SW 1271 (cell line): Measurements from ENCODE around the gene SLC5A10.

Experiments used
- DNase-seq, 2 experiments: peaks; one replicate each; lab custom pipeline; 2025; lab: John Stamatoyannopoulos, UW

SLC5A10 gene

GRCh38 chr17:18984273-18985114 is 32.5 kb downstream of the SLC5A10 start:
- no peak for DNase-seq

GRCh38 chr17:18985475-18985874 is 33.5 kb downstream of the SLC5A10 start:
- DNase-seq, result no peak

- no peak for DNase-seq
Measured at GRCh38 chr17:18986541-18987229, 34.7 kb downstream of the SLC5A10 start.

- DNase-seq, result no peak
Measured at GRCh38 chr17:18987230-18987610, 35.3 kb downstream of the SLC5A10 start.

GRCh38 chr17:18987862-18988545 is 36.0 kb downstream of the SLC5A10 start:
- no peak for DNase-seq

GRCh38 chr17:18988546-18989173 is 36.7 kb downstream of the SLC5A10 start:
- DNase-seq, result no peak

- no peak for DNase-seq
Measured at GRCh38 chr17:18990331-18990730, 38.4 kb downstream of the SLC5A10 start.

- no peak for DNase-seq
Measured at GRCh38 chr17:18991531-18992315, 39.8 kb downstream of the SLC5A10 start.

GRCh38 chr17:18992454-18993130 is 40.6 kb downstream of the SLC5A10 start:
- no peak for DNase-seq

- no peak for DNase-seq
Measured at GRCh38 chr17:18993905-18994526, 42.1 kb downstream of the SLC5A10 start.

GRCh38 chr17:18994631-18995030 is 42.7 kb downstream of the SLC5A10 start:
- DNase-seq, result no peak

- DNase-seq, result no peak
Measured at GRCh38 chr17:18995220-18995619, 43.3 kb downstream of the SLC5A10 start.

- DNase-seq, result no peak
Measured at GRCh38 chr17:18996458-18996857, 44.5 kb downstream of the SLC5A10 start.

GRCh38 chr17:18997650-18998196 is 45.8 kb downstream of the SLC5A10 start:
- no peak for DNase-seq

- DNase-seq, result no peak
Measured at GRCh38 chr17:18999394-18999793, 47.4 kb downstream of the SLC5A10 start.

- DNase-seq, result no peak
Measured at GRCh38 chr17:18999911-19000310, 47.9 kb downstream of the SLC5A10 start.

- DNase-seq, result no peak
Measured at GRCh38 chr17:19000531-19001325, 48.8 kb downstream of the SLC5A10 start.

GRCh38 chr17:19001907-19002590 is 50.1 kb downstream of the SLC5A10 start:
- DNase-seq, result no peak
